Duodenal mucosa (tissue), 2 donors: ENCODE data around the gene TMEM164.

Source experiments
- H3K27ac ChIP-seq: one replicate; pipeline ENCODE4 v1.7.0; 2013; ENCODE audit warnings: low read depth, low read length
- H3K27me3 ChIP-seq, 2 donors: one replicate each; pipeline ENCODE4 v1.7.0; 2013; ENCODE audit warnings: low read length in 2 of 2, control low read depth in 1 of 2; ENCODE audit not compliant: insufficient read depth in 2 of 2, control insufficient read depth in 1 of 2
- H3K36me3 ChIP-seq, 2 donors: one replicate each; pipeline ENCODE4 v1.7.0; 2013; ENCODE audit warnings: low read length in 2 of 2, control low read depth in 1 of 2; ENCODE audit not compliant: insufficient read depth in 2 of 2, control insufficient read depth in 1 of 2
- H3K4me1 ChIP-seq, 2 donors: one replicate each; pipeline ENCODE4 v1.7.0; 2013; ENCODE audit warnings: low read length in 2 of 2, control low read depth in 1 of 2; ENCODE audit not compliant: insufficient read depth in 2 of 2, control insufficient read depth in 1 of 2
- H3K4me3 ChIP-seq, 2 donors: one replicate each; pipeline ENCODE4 v1.7.0; 2013; ENCODE audit warnings: low read length in 2 of 2, low read depth in 1 of 2
- H3K9ac ChIP-seq, 2 donors: one replicate each; pipeline ENCODE4 v1.7.0; 2013; ENCODE audit warnings: low read length in 2 of 2, low read depth in 1 of 2
- H3K9me3 ChIP-seq, 2 donors: one replicate each; pipeline ENCODE4 v1.7.0; 2013; ENCODE audit warnings: low read length in 2 of 2, control low read depth in 1 of 2; ENCODE audit not compliant: control insufficient read depth in 1 of 2

Gene TMEM164

DNA sequence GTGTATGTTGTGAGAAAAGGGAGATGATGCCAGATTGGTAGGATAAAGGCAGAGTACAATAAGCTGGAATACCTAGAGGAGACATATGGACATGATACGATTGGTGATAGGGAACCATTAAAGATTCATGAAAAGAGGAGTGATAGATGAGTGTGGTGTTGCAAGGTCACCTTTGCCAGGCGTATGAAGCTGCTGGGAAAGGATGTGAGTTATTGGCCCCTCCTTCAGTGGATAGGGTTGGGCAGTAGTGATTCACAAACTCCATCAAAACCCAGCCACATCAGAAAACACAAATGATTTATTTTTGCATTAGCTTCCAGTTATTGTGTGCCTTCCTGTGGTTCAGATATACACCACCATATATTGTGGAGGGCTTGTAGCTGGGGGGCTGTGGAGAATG, 34.3 kb downstream of the TMEM164 start:
- Histone ChIP-seq H3K9me3 (no peaks in the 10 kb centered on the region), H3K9ac (peak overlapping the region in 1 of 2 donors; percentile 18), H3K4me3 (no peak overlapping the region), H3K27ac (peak overlapping the region; percentile 50), H3K27me3 (no peaks in the 10 kb centered on the region), H3K36me3 (no peaks in the 10 kb centered on the region), H3K4me1 (peaks cover 10 to 22% of the 10 kb centered on the region in 2 donors)

DNA sequence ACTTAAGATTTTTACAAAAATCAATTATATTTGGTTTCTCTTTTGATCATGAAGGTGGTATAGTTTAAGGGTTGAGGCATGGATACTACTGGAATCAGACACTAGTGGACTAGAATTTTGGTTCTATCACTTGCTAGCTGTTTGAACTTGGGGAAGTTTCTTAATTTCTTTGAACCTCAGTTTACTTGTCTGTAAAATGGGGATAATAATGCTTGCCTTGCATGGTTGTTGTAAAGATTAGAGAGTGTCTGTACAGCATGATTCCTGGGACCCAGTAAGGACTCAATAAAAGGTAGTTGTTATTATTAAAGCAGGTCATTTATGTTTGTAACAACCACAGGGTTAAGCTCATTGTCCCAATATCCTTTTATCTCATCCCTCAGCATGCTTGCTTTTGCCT, 36.0 kb downstream of the TMEM164 start:
- Histone ChIP-seq H3K36me3 (no peaks in the 10 kb centered on the region), H3K9ac (no peak overlapping the region), H3K27ac (no peak overlapping the region), H3K4me3 (no peak overlapping the region), H3K9me3 (no peaks in the 10 kb centered on the region), H3K4me1 (peaks cover 10 to 19% of the 10 kb centered on the region in 2 donors), H3K27me3 (no peaks in the 10 kb centered on the region)

DNA sequence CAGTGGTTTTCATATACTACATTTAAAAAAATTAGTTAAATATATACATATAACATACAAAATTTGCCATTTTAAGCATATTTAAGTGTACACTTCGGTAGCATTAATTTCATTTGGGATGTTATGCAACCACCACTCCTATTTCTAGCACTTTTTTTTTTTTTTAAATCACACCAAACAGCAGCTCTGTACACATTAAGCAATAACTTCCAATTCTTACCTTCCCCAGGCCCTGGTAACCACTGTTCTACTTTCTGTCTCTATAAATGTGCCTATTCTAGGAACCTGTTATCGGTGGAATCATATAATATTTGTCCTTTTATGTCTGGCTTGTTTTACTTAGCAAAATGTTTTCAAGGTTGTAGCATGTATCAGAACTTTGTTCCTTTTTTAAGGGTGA, 39.1 kb downstream of the TMEM164 start:
- no peak overlapping the region for H3K27ac ChIP-seq
- no peak overlapping the region for H3K9ac ChIP-seq
- H3K4me3 ChIP-seq: no peak overlapping the region
- H3K27me3 ChIP-seq: no peaks in the 10 kb centered on the region
- H3K36me3 ChIP-seq: no peaks in the 10 kb centered on the region
- no peaks in the 10 kb centered on the region for H3K9me3 ChIP-seq
- peaks cover 3 to 9% of the 10 kb centered on the region in 2 donors for H3K4me1 ChIP-seq

DNA sequence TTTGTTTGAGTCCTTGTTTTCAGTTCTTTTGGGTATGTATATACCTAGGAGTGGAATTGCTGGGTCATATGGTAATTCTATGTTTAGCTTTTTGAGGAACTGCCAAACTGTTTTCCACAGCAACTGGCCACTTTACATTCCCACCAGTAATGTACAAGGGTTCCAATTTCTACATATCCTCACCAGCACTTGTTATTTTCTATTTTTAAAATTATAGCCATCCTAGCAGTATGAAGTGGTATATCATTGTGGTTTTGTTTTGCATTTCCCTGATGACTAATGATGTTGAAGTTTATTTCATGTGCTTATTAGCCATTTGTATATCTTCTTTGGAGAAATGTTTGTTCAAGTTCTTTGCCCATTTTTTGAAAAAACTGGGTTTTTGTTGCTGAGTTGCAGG, 39.6 kb downstream of the TMEM164 start:
- H3K4me1 ChIP-seq: peaks cover 0 to 4% of the 10 kb centered on the region in 2 donors
- no peaks in the 10 kb centered on the region for H3K9me3 ChIP-seq
- no peak overlapping the region for H3K4me3 ChIP-seq
- no peak overlapping the region for H3K27ac ChIP-seq
- H3K9ac ChIP-seq: no peak overlapping the region
- no peaks in the 10 kb centered on the region for H3K36me3 ChIP-seq
- no peaks in the 10 kb centered on the region for H3K27me3 ChIP-seq

DNA sequence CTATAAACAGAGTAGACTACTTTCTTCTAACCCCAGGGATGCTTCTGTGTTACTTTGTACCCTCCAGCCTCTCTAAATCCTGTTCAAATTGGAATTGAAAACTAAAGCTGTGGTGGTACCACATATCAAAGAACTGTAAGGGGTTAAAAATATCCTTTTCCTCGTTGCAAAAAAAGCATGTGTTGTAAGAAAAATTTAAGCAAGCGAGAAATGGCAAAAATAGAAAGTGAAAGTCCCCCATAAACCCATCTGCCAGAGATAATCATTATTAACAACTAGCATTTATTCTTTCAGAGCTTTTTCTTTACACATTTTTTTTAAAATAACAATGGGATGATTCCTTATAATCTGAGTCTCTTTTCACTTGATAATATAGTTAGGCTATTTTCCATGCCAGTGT, 40.6 kb downstream of the TMEM164 start:
- Histone ChIP-seq H3K27me3 (no peaks in the 10 kb centered on the region), H3K27ac (no peak overlapping the region), H3K9ac (no peak overlapping the region), H3K36me3 (no peaks in the 10 kb centered on the region), H3K9me3 (no peaks in the 10 kb centered on the region), H3K4me3 (no peak overlapping the region), H3K4me1 (peaks cover 0 to 4% of the 10 kb centered on the region in 2 donors)

DNA sequence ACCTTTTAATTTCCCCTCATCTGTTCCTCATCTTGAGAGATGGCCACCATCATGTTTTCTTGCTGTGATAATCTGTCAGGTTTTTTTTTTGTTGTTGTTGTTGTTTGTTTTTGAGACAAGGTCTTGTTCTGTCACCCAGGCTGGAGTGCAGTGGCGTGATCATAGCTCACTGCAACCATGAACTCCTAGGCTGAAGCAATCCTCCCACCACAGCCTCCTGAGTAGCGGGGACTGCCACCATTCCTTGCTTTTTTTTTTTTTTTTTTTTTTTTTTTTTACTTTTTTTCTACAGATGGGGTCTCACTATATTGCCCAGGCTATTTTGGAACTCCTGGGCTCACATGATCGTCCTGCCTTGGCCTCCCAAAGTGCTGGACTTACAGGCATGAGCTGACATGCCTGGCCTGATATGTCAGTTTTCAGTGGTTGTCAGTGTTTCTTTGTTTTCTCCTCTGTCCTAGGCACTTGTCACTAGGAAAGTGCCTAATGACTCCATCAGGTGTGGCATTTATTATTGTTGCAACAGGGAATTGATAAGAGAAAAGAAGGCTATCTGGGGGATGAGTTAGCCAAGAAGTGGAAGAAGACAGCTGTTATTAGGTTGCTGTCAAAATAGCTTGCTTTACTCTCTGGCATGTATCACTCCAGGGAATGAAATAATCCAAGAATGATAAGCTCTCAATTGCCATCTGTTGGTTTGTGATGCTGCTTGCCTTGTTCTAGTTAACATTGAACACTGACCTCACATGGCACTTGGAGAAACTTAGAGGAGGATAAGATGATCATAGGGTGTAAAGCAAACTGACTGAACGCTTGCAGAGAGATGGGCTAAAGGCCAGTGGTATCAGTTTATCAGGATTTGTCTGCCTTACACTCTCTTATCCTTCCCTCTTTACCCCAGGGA, 41.7 kb downstream of the TMEM164 start:
- H3K9me3 ChIP-seq: no peaks in the 10 kb centered on the region
- no peaks in the 10 kb centered on the region for H3K27me3 ChIP-seq
- no peak overlapping the region for H3K9ac ChIP-seq
- H3K4me1 ChIP-seq: peaks cover 0 to 4% of the 10 kb centered on the region in 2 donors
- H3K4me3 ChIP-seq: no peak overlapping the region
- H3K36me3 ChIP-seq: no peaks in the 10 kb centered on the region
- H3K27ac ChIP-seq: no peak overlapping the region

DNA sequence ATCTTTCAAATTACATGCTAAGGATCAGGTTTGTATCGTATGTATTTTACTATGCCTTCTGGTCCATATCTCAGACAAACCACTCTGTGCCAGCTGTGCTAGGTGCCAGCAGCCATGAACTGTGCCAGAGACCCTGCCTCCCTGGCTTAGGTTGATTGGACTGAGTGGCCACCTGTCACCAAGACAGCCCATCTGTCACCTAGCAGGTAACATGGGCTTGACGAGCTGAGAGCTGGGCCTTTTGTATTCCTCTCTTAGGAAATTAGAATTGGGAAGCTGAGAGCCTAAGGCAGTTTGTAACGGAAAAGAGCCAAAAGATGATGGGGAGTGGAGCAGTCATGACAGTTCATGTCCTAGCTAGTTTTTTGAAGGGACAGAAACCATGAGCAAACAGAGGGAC, 42.5 kb downstream of the TMEM164 start:
- no peak overlapping the region for H3K9ac ChIP-seq

DNA sequence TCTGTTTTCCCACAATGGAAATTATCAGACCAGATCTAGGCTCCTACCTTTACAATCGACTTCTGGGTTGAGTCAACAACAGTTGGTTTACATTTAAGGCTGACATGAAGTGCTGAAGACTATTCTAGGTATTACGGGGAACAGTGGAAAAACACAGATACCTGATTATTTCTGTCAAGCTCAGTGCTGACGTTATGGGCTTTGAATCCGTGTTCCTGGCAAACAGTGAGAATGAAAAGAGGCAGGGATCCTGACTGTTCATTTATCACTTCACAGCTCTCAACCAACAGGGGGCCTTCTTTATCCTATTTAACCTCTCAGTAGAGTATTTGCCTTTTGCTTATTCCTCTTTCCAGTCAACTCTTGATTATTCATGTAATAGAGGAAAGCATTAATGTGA, 43.1 kb downstream of the TMEM164 start:
- Histone ChIP-seq H3K9me3 (no peaks in the 10 kb centered on the region), H3K4me1 (peaks cover 0 to 4% of the 10 kb centered on the region in 2 donors)

More for the DNA sequence above, 42.5 kb downstream of the TMEM164 start:
- Histone ChIP-seq H3K4me3 (no peak overlapping the region), H3K36me3 (no peaks in the 10 kb centered on the region), H3K27ac (no peak overlapping the region), H3K27me3 (no peaks in the 10 kb centered on the region), H3K4me1 (peaks cover 0 to 4% of the 10 kb centered on the region in 2 donors), H3K9me3 (no peaks in the 10 kb centered on the region)

DNA sequence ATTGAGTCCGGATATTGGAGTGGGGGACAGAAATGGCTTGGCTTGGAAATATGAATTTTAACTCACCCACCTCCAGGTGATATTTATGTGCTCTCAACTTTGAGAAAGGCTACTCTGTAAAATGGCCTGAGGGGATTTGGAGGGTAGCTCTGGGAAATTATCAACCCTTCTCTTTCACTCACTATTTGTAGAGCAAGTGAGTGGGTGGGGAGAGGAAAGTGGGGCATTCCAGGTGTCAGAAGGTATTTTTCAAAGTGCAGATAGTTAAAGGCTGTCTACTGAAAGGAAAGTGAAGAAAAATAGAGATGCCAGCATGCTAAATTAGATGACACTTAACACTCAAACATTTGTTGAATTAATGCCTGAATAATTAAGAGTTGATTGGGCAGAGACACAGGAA, 44.1 kb downstream of the TMEM164 start:
- no peaks in the 10 kb centered on the region for H3K27me3 ChIP-seq
- peaks cover 0 to 4% of the 10 kb centered on the region in 2 donors for H3K4me1 ChIP-seq
- no peak overlapping the region for H3K9ac ChIP-seq
- H3K36me3 ChIP-seq: no peaks in the 10 kb centered on the region
- H3K4me3 ChIP-seq: no peak overlapping the region
- H3K9me3 ChIP-seq: no peaks in the 10 kb centered on the region
- H3K27ac ChIP-seq: no peak overlapping the region

More for the DNA sequence above, 43.1 kb downstream of the TMEM164 start:
- Histone ChIP-seq H3K27ac (no peak overlapping the region), H3K4me3 (no peak overlapping the region), H3K36me3 (no peaks in the 10 kb centered on the region), H3K9ac (no peak overlapping the region), H3K27me3 (no peaks in the 10 kb centered on the region)

DNA sequence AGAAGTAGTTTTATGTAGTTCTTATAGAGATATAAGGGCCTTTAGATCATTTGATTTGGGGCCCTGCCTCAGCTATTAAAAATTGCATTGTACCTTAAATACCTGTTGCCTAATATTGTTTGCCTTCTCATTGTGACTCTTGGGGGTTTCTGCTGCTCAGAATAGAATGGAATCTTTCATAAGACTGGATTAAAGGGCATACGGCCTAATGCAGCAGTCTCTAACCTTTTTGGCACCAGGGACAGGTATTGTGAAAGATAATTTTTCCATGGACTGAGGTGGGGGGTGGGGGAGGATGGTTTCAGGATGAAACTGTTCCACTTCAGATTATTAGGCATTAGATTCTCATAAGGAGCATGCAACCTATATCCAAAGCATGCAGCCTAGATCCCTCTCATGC, 46.2 kb downstream of the TMEM164 start:
- Histone ChIP-seq H3K27me3 (no peaks in the 10 kb centered on the region), H3K27ac (no peak overlapping the region), H3K4me3 (no peak overlapping the region), H3K4me1 (no peaks in the 10 kb centered on the region), H3K9me3 (no peaks in the 10 kb centered on the region), H3K9ac (no peak overlapping the region), H3K36me3 (no peaks in the 10 kb centered on the region)
